A549 (cell line): Measurements from ENCODE around the gene PPFIA4. TPM values are rescaled to one million over a fixed set of nuclear protein-coding genes. Genes with fewer than 3 reads are reported as not detected.

ENCODE experiments used
- ATAC-seq, 2 experiments: fragments of 200-7000 bp in 1 of 2; fragments of >200 bp in 1 of 2; cut with Nextera tagmentation in 1 of 2; cut with Tn5 transposase in 1 of 2; 3 replicates each; pipeline versions ENCODE4 v1.8.0 to v1.9.1; 2018 to 2020; ENCODE audit warnings: mild to moderate bottlenecking in 1 of 2, moderate library complexity in 1 of 2
- CTCF ChIA-PET: fragments of 300-600 bp; sonication (Branson Sonifier 250); formaldehyde crosslinking; extraction: SDS; loops from one replicate; lab custom pipeline; 2021; ENCODE audit warnings: antibody characterized with exemption, inconsistent platforms; lab: Yijun Ruan, JAX
- POLR2A ChIA-PET: fragments of 350-600 bp; formaldehyde crosslinking; extraction: SDS; loops from one replicate; lab custom pipeline; 2021; ENCODE audit warnings: antibody characterized with exemption, inconsistent platforms; lab: Yijun Ruan, JAX
- DNase-seq, 2 experiments: peaks; one replicate each; pipeline versions ENCODE4 v3.0.0 to v3.0.0-alpha.2; 2011 to 2016; ENCODE audit warnings: low read depth in 1 of 2, low spot score in 1 of 2
- FAIRE-seq: peaks from 2 replicates; lab custom pipeline; 2011; peaks lifted over from hg19 to GRCh38; lab: Jason Lieb, UNC
- H3K27ac ChIP-seq, 2 experiments: fragments of >200 bp; sonication (Bioruptor Twin); formaldehyde crosslinking; 3 replicates each; pipeline ENCODE4 v1.5.1; 2016 to 2017
- H3K4me1 ChIP-seq: fragments of >200 bp; sonication (Bioruptor Twin); formaldehyde crosslinking; 3 replicates; pipeline ENCODE4 v1.6.1; 2016
- H3K4me2 ChIP-seq: fragments of >200 bp; sonication (Bioruptor Twin); formaldehyde crosslinking; 3 replicates; pipeline ENCODE4 v1.6.1; 2016
- H3K4me3 ChIP-seq: fragments of >200 bp; sonication (Bioruptor Twin); formaldehyde crosslinking; 3 replicates; pipeline ENCODE4 v1.5.1; 2016
- H3K9me3 ChIP-seq: fragments of >200 bp; sonication (Bioruptor Twin); formaldehyde crosslinking; 3 replicates; pipeline ENCODE4 v1.6.1; 2016
- BHLHE40 ChIP-seq: IDR thresholded peaks from 2 replicates; pipeline ENCODE4 v1.6.1; 2012; ENCODE audit warnings: low read depth, low read length, inconsistent platforms
- CHD2 ChIP-seq: fragments of 150-350 bp; IDR thresholded peaks from 2 replicates; pipeline ENCODE4 v1.6.1; 2014; ENCODE audit warnings: low read length; ENCODE audit not compliant: partially characterized antibody
- CHD4 ChIP-seq: fragments of 200-600 bp; sonication (generic); IDR thresholded peaks from 2 replicates; pipeline ENCODE4 v1.6.1; 2016; ENCODE audit warnings: antibody characterized with exemption, mild to moderate bottlenecking, borderline replicate concordance
- CTCF ChIP-seq: fragments of >200 bp; sonication (Bioruptor Twin); formaldehyde crosslinking; IDR thresholded peaks from 3 replicates; pipeline ENCODE4 v1.5.1; 2016
- EHF ChIP-seq: fragments of 250-450 bp; sonication (Bioruptor Pico); IDR thresholded peaks from 2 replicates; pipeline ENCODE4 v1.5.0; 2020; ENCODE audit warnings: mild to moderate bottlenecking
- EP300 ChIP-seq, 2 experiments: fragments of >200 bp; sonication (Bioruptor Twin); formaldehyde crosslinking; IDR thresholded peaks; 2 replicates in 1 of 2; 3 replicates in 1 of 2; pipeline ENCODE4 v1.6.1; 2016 to 2017
- FOXS1 ChIP-seq: fragments of 250-450 bp; sonication (Bioruptor Pico); IDR thresholded peaks from 2 replicates; pipeline ENCODE4 v1.5.0; 2020; ENCODE audit warnings: mild to moderate bottlenecking, moderate library complexity
- HOXA7 ChIP-seq: fragments of 250-450 bp; sonication (Bioruptor Pico); IDR thresholded peaks from 2 replicates; pipeline ENCODE4 v1.5.0; 2020; ENCODE audit warnings: mild to moderate bottlenecking, moderate library complexity
- HOXB5 ChIP-seq: fragments of 250-450 bp; sonication (Bioruptor Pico); IDR thresholded peaks from 2 replicates; pipeline ENCODE4 v1.5.0; 2020; ENCODE audit warnings: mild to moderate bottlenecking, moderate library complexity
- MAFK ChIP-seq: fragments of 450-650 bp; IDR thresholded peaks from 2 replicates; pipeline ENCODE4 v1.6.1; 2014; ENCODE audit not compliant: partially characterized antibody
- RAD21 ChIP-seq, 2 experiments: fragments of >200 bp in 1 of 2; sonication (Bioruptor Twin) in 1 of 2; formaldehyde crosslinking in 1 of 2; IDR thresholded peaks in 1 of 2; conservative IDR thresholded peaks in 1 of 2; 2 replicates in 1 of 2; 3 replicates in 1 of 2; pipeline ENCODE4 v1.6.1; 2012 to 2018; ENCODE audit warnings: inconsistent platforms in 1 of 2
- RCOR1 ChIP-seq: fragments of 150-350 bp; IDR thresholded peaks from 2 replicates; pipeline ENCODE4 v1.6.1; 2014; ENCODE audit warnings: antibody characterized with exemption, low read length, low read depth
- RFX5 ChIP-seq: fragments of 450-650 bp; IDR thresholded peaks from 2 replicates; pipeline ENCODE4 v1.7.1; 2014; ENCODE audit warnings: antibody characterized with exemption, mild to moderate bottlenecking, moderate library complexity
- SMC3 ChIP-seq: fragments of >200 bp; sonication (Bioruptor Twin); formaldehyde crosslinking; IDR thresholded peaks from 3 replicates; pipeline ENCODE4 v1.6.1; 2018; ENCODE audit warnings: inconsistent platforms
- ZC3H11A ChIP-seq: fragments of 450-650 bp; IDR thresholded peaks from 2 replicates; pipeline ENCODE4 v1.6.1; 2014; ENCODE audit warnings: antibody characterized with exemption, mild to moderate bottlenecking
- WGBS: methylation state at CpG from one replicate; pipeline ENCODE4 v1.1.6; 2017; ENCODE audit errors: missing lambda C conversion rate; 5-methylcytosine and 5-hydroxymethylcytosine counted together
- polyA plus RNA-seq, 4 experiments: library from polyadenylated mRNA; depleted of rRNA in 3 of 4; stranded (reverse); fragments of >200 nt; fragmentation: RNase III in 1 of 4; extraction: RNeasy Plus Mini Kit Qiagen cat#74134 plus additional on column Dnase treatment in 1 of 4; gene quantifications; 2 replicates in 3 of 4; 3 replicates in 1 of 4; pipeline ENCODE4 v1.2.3, GENCODE V29; 2011 to 2017
- TF ChIP-seq, protein P1 (sequence below): fragments of 450-650 bp; IDR thresholded peaks from 2 replicates; pipeline ENCODE4 v1.6.1; 2014; ENCODE audit warnings: antibody characterized with exemption
- TF ChIP-seq, protein P2 (sequence below): fragments of >200 bp; sonication (Bioruptor Twin); formaldehyde crosslinking; IDR thresholded peaks from 3 replicates; pipeline ENCODE4 v1.6.1; 2016
- TF ChIP-seq, protein P3 (sequence below): IDR thresholded peaks from 2 replicates; pipeline ENCODE4 v1.6.1; 2012

PPFIA4 gene
- polyA plus RNA-seq, 2 of the 4 experiments (the other 2 are of a cell fraction) = 0.47 to 0.63 TPM

DNA sequence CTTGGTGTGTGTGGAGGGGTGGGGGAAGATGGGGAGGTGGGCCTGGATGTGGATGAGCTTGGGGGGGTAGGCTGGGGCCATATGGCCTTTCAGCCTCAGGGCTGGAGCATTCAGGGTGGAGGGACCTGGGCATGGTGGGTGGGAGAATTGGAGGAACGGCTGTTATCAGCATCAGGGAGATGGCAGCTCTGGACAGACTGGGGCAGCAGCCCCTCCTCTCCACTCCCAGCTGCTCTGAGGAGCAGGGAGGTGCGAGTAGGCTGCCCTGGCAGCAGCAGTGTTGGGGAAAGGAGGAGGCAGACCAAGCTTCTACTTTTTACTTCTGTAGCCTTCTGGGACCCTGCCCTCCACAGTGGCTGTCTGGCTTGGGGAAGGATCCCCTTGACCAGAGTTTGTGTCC, 10.2 kb downstream of the PPFIA4 start (continued):
- no peak for TF ChIP-seq BHLHE40

DNA sequence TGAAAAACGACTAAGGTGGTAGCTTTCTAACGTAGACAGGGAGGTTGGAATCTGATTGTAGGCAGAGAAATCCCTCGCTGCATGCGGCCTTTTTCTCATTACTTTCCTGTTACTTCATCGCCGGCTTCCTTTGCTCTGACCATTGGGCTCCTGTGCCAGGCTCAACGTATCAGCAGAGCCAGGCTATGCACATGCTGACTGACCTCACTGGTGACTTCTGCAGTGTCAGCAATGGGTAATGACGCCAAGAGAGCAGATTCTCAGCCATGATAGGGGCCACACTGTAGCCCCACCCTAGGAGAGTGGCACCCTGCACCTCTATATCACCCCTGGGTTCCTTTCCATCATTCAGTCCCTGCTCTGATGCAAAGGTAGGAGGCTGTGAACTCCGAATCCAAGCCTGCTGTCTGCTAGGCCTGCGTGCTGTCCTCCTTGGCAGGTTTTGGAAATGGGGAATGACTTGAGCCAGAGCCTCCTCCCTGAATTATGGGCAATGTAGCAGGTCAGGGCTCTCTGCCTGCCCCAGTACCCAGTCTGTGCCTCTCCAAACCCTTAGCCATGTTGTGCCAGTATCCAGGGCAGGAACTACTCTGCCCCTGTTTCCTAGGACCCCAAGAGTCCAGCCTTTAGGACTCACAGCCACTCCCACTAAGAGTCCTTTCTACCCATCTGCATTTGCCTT, 11.4 kb downstream of the PPFIA4 start:
- 70% methylated on average over 10 of the region's 10 CpGs for WGBS
- CTCF ChIA-PET = interaction anchor here (0.5 to 25.2 kb wide), 15 partner anchors 10 to 594 kb away, joined by 3 to 452 read pairs (median 25); partner anchors contain the start of genes ADORA1, MYBPH and PPFIA4
- H3K4me2 ChIP-seq = peak overlapping the region; percentile 34; the same call in 2 of the 3 replicates

GRCh38 chr1:203038217-203038741, 12.0 kb downstream of the PPFIA4 start:
- TF ChIP-seq RCOR1 = no peak
- TF ChIP-seq, protein P1, sequence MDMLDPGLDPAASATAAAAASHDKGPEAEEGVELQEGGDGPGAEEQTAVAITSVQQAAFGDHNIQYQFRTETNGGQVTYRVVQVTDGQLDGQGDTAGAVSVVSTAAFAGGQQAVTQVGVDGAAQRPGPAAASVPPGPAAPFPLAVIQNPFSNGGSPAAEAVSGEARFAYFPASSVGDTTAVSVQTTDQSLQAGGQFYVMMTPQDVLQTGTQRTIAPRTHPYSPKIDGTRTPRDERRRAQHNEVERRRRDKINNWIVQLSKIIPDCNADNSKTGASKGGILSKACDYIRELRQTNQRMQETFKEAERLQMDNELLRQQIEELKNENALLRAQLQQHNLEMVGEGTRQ = 0 out of 2 replicates have a peak, but pooled peaks have one; percentile 13
- TF ChIP-seq, all 56 proteins: peak for 1
- FAIRE-seq = no peak
- H3K27ac ChIP-seq = peak overlapping the region in 1 of 2 experiments; percentile 40; a peak in 2 of 6 replicates
- peak; percentile 45 to 46 for DNase-seq
- POLR2A ChIA-PET = no interaction called here
- peaks cover 15% of the 10 kb centered on the region; the same call in 2 of the 3 replicates for H3K4me1 ChIP-seq
- ATAC-seq = peak; percentile 55 to 68
- WGBS = 5% methylated on average over 7 of the region's 9 CpGs
- H3K4me2 ChIP-seq = peak overlapping the region; percentile 34; the same call in 2 of the 3 replicates
- no peaks in the 10 kb centered on the region for H3K9me3 ChIP-seq
- CTCF ChIA-PET = interaction anchor here (0.5 to 25.2 kb wide), 33 partner anchors 11 to 593 kb away, joined by 3 to 452 read pairs (median 12); partner anchors contain the start of genes ADORA1, MYBPH and PPFIA4
- H3K4me3 ChIP-seq = no peak overlapping the region

More for the DNA sequence above, 11.4 kb downstream of the PPFIA4 start:
- TF ChIP-seq FOXS1 (CRISPR knock-in tag) = no peak
- TF ChIP-seq MAFK = peak; percentile 45
- H3K27ac ChIP-seq = peak overlapping the region in 1 of 2 experiments; percentile 35; a peak in 1 of 6 replicates
- H3K9me3 ChIP-seq = no peaks in the 10 kb centered on the region
- FAIRE-seq (no peak), DNase-seq (no peak), ATAC-seq (0 out of 6 replicates have a peak, but pooled peaks of 1 of the 2 experiments have one; percentile 3)
- peaks cover 15% of the 10 kb centered on the region; the same call in 2 of the 3 replicates for H3K4me1 ChIP-seq
- POLR2A ChIA-PET = no interaction called here
- H3K4me3 ChIP-seq = no peak overlapping the region

DNA sequence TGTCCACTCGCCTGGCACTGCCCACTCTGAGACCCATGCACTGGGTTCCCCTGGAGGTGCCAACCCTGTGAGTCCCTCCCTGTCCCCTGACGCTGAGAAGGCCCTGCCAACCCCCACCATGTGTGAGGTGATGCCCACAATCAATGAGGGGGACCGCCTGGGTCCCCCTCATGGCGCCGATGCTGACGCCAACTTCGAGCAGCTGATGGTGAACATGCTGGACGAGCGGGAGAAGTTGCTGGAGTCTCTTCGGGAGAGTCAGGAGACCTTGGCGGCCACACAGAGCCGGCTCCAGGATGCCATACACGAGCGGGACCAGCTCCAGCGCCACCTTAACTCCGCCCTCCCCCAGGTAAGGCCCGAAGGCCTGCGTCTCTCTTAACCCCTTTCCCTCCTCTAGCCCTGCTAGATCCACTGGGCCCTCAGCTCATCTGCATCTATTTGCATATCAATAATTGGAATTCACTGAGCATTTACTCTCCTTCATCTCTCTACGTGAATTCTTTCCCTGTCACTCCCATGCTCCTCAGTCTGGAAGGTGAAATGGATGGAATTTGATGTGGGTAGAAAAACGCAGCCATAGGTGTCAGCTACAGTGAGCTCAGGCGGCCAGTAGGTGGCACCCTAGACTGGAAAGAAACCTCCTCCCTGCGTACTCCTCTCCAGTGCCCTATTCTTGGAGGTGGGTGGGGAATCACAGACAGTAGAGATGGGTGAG, 12.8 kb downstream of the PPFIA4 start:
- H3K4me2 ChIP-seq = peak overlapping the region; percentile 34; the same call in 2 of the 3 replicates
- POLR2A ChIA-PET = interaction anchor here (1.0 kb wide), 2 partner anchors 177 to 229 kb away, joined by 4 to 8 read pairs; no protein-coding TSS in a partner anchor
- H3K4me1 ChIP-seq = peaks cover 15% of the 10 kb centered on the region; the same call in 2 of the 3 replicates
- peak; percentile 71 to 93 for ATAC-seq
- H3K27ac ChIP-seq = peak overlapping the region in 1 of 2 experiments; percentile 40; a peak in 2 of 6 replicates
- H3K4me3 ChIP-seq = no peak overlapping the region
- H3K9me3 ChIP-seq = no peaks in the 10 kb centered on the region
- WGBS = 49% methylated on average over 20 of the region's 22 CpGs
- no peak for TF ChIP-seq RFX5
- TF ChIP-seq CTCF = peak; percentile 87
- TF ChIP-seq SMC3 = peak; percentile 79
- TF ChIP-seq, protein P1 = no peak
- TF ChIP-seq, protein P2, sequence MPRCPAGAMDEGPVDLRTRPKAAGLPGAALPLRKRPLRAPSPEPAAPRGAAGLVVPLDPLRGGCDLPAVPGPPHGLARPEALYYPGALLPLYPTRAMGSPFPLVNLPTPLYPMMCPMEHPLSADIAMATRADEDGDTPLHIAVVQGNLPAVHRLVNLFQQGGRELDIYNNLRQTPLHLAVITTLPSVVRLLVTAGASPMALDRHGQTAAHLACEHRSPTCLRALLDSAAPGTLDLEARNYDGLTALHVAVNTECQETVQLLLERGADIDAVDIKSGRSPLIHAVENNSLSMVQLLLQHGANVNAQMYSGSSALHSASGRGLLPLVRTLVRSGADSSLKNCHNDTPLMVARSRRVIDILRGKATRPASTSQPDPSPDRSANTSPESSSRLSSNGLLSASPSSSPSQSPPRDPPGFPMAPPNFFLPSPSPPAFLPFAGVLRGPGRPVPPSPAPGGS = no peak
- TF ChIP-seq ZC3H11A = no peak; the same call in 1 of the 2 replicates
- TF ChIP-seq EHF (CRISPR knock-in tag) = no peak
- no peak for TF ChIP-seq BHLHE40
- TF ChIP-seq HOXA7 (CRISPR knock-in tag) = no peak
- TF ChIP-seq EP300 (IDR thresholded peaks at IDR 0.05) = no peak
- TF ChIP-seq, protein P3, sequence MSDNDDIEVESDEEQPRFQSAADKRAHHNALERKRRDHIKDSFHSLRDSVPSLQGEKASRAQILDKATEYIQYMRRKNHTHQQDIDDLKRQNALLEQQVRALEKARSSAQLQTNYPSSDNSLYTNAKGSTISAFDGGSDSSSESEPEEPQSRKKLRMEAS = no peak
- TF ChIP-seq RAD21 (conservative IDR thresholded peaks at IDR 0.05 in 1 of 2, IDR thresholded peaks at IDR 0.05 in 1 of 2) = peak; percentile 89 to 91
- TF ChIP-seq CHD4 = no peak
- no peak for TF ChIP-seq CHD2
- no peak for TF ChIP-seq HOXB5 (CRISPR knock-in tag)
- peak; percentile 68 to 86 for DNase-seq
- FAIRE-seq = peak; percentile 72
- CTCF ChIA-PET = interaction anchor here (0.6 to 25.2 kb wide), 71 partner anchors 11 to 615 kb away, joined by 3 to 452 read pairs (median 6); partner anchors contain the start of genes ADORA1, CHI3L1, MYBPH and MYOG
